SK-N-SH treated with all-trans-retinoic acid at 6 μM for 48 hours (cell line): ENCODE measurements around the gene SELPLG.

Source experiments
- ATAC-seq: fragments of 200-7000 bp; cut with Tn5 transposase; 3 replicates; pipeline ENCODE4 v1.9.1; 2020; ENCODE audit warnings: mild to moderate bottlenecking, moderate library complexity
- ARNTL ChIP-seq: fragments of 450-650 bp; formaldehyde crosslinking; IDR thresholded peaks from 2 replicates; pipeline ENCODE4 v1.5.0; 2020; ENCODE audit warnings: low read depth, mild to moderate bottlenecking, moderate library complexity, borderline replicate concordance
- BACH2 ChIP-seq: fragments of 250-450 bp; sonication (Bioruptor Pico); IDR thresholded peaks from 2 replicates; pipeline ENCODE4 v1.9.0; 2021; ENCODE audit warnings: mild to moderate bottlenecking, borderline replicate concordance
- CREB5 ChIP-seq: fragments of 250-450 bp; sonication (Bioruptor Pico); IDR thresholded peaks from 2 replicates; pipeline ENCODE4 v1.5.1; 2020; ENCODE audit warnings: low read depth, mild to moderate bottlenecking, moderate library complexity
- CSDC2 ChIP-seq: fragments of 250-450 bp; sonication (Bioruptor Pico); IDR thresholded peaks from 2 replicates; pipeline ENCODE4 v1.5.0; 2020; ENCODE audit warnings: mild to moderate bottlenecking, moderate library complexity
- ESRRG ChIP-seq: fragments of 250-450 bp; sonication (Bioruptor Pico); IDR thresholded peaks from 2 replicates; pipeline ENCODE4 v1.6.1; 2021; ENCODE audit warnings: mild to moderate bottlenecking
- GLIS3 ChIP-seq: fragments of 250-450 bp; sonication (Bioruptor Pico); IDR thresholded peaks from 2 replicates; pipeline ENCODE4 v1.5.0; 2020; ENCODE audit warnings: mild to moderate bottlenecking, moderate library complexity
- ISL1 ChIP-seq: fragments of 250-450 bp; sonication (Bioruptor Pico); IDR thresholded peaks from 2 replicates; pipeline ENCODE4 v2.1.2; 2022; ENCODE audit warnings: mild to moderate bottlenecking, moderate library complexity
- OSR1 ChIP-seq: fragments of 250-450 bp; sonication (Bioruptor Pico); IDR thresholded peaks from 2 replicates; pipeline ENCODE4 v1.8.0; 2022; ENCODE audit warnings: moderate library complexity, mild to moderate bottlenecking, inconsistent platforms
- POU6F1 ChIP-seq: fragments of 250-450 bp; sonication (Bioruptor Pico); IDR thresholded peaks from 2 replicates; pipeline ENCODE4 v1.8.0; 2021; ENCODE audit warnings: low read depth, mild to moderate bottlenecking, moderate library complexity, borderline replicate concordance
- PPARA ChIP-seq: fragments of 250-450 bp; sonication (Bioruptor Pico); IDR thresholded peaks from 2 replicates; pipeline ENCODE4 v1.5.0; 2020; ENCODE audit warnings: mild to moderate bottlenecking, borderline replicate concordance
- SNAI2 ChIP-seq: fragments of 250-450 bp; sonication (Bioruptor Pico); IDR thresholded peaks from 2 replicates; pipeline ENCODE4 v1.5.0; 2020; ENCODE audit warnings: mild to moderate bottlenecking, moderate library complexity
- TCF4 ChIP-seq: fragments of 250-450 bp; sonication (Bioruptor Pico); IDR thresholded peaks from 2 replicates; pipeline ENCODE4 v1.8.0; 2021; ENCODE audit warnings: mild to moderate bottlenecking, moderate library complexity, borderline replicate concordance
- TOX ChIP-seq: fragments of 250-450 bp; sonication (Bioruptor Pico); IDR thresholded peaks from 2 replicates; pipeline ENCODE4 v1.8.0; 2021; ENCODE audit warnings: mild to moderate bottlenecking, moderate library complexity, borderline replicate concordance
- ZFP3 ChIP-seq: fragments of 250-450 bp; sonication (Bioruptor Pico); IDR thresholded peaks from 2 replicates; pipeline ENCODE4 v1.5.0; 2020; ENCODE audit warnings: mild to moderate bottlenecking, moderate library complexity
- ZFP30 ChIP-seq: fragments of 450-650 bp; formaldehyde crosslinking; IDR thresholded peaks from 2 replicates; pipeline ENCODE4 v1.5.0; 2022; ENCODE audit warnings: mild to moderate bottlenecking, moderate library complexity
- ZNF70 ChIP-seq: fragments of 450-650 bp; formaldehyde crosslinking; IDR thresholded peaks from 2 replicates; pipeline ENCODE4 v1.5.0; 2020; ENCODE audit warnings: mild to moderate bottlenecking, moderate library complexity
- ZNF8 ChIP-seq: fragments of 450-650 bp; formaldehyde crosslinking; IDR thresholded peaks from 2 replicates; pipeline ENCODE4 v1.5.0; 2020; ENCODE audit warnings: mild to moderate bottlenecking, moderate library complexity
- TF ChIP-seq, protein P1 (sequence below): fragments of 250-450 bp; sonication (Bioruptor Pico); IDR thresholded peaks from 2 replicates; pipeline ENCODE4 v1.5.0; 2020; ENCODE audit warnings: mild to moderate bottlenecking, moderate library complexity
- TF ChIP-seq, protein P2 (sequence below): fragments of 250-450 bp; sonication (Bioruptor Pico); IDR thresholded peaks from 2 replicates; pipeline ENCODE4 v1.5.1; 2021; ENCODE audit warnings: mild to moderate bottlenecking, moderate library complexity

Gene SELPLG

DNA sequence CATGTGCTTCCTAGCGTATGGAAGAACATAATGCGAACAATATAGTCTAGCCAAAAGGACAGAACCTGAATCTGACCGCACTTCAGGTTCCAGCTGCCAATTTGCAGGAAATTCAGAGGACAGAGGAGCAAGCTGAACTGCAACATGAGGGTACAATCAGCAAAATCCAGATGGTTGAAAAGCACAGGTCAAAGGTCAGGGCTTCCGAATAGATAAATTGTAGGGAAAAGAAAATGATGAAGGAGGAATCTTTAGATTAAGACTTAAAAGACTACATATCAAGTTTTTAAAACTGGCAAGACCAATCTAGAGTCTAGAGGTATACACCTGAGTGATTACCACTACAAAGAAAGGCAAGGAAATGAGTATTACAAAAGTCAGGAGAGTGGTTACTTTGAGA is 42.1 kb upstream of the SELPLG start:
- ATAC-seq = no peak
- TF ChIP-seq ESRRG (CRISPR knock-in tag) (no peak), ARNTL (CRISPR knock-in tag) (no peak), PPARA (CRISPR knock-in tag) (no peak), TCF4 (CRISPR knock-in tag) (no peak)
- TF ChIP-seq, protein P1, sequence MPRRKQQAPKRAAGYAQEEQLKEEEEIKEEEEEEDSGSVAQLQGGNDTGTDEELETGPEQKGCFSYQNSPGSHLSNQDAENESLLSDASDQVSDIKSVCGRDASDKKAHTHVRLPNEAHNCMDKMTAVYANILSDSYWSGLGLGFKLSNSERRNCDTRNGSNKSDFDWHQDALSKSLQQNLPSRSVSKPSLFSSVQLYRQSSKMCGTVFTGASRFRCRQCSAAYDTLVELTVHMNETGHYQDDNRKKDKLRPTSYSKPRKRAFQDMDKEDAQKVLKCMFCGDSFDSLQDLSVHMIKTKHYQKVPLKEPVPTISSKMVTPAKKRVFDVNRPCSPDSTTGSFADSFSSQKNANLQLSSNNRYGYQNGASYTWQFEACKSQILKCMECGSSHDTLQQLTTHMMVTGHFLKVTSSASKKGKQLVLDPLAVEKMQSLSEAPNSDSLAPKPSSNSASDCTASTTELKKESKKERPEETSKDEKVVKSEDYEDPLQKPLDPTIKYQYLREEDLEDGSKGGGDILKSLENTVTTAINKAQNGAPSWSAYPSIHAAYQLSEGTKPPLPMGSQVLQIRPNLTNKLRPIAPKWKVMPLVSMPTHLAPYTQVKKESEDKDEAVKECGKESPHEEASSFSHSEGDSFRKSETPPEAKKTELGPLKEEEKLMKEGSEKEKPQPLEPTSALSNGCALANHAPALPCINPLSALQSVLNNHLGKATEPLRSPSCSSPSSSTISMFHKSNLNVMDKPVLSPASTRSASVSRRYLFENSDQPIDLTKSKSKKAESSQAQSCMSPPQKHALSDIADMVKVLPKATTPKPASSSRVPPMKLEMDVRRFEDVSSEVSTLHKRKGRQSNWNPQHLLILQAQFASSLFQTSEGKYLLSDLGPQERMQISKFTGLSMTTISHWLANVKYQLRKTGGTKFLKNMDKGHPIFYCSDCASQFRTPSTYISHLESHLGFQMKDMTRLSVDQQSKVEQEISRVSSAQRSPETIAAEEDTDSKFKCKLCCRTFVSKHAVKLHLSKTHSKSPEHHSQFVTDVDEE (CRISPR knock-in tag) = no peak
- TF ChIP-seq, all 23 proteins: peak for 0

- no peak for ATAC-seq
- TF ChIP-seq CREB5 (CRISPR knock-in tag) = no peak
- TF ChIP-seq TOX (CRISPR knock-in tag) = no peak
- TF ChIP-seq GLIS3 (CRISPR knock-in tag) = no peak
- TF ChIP-seq CSDC2 = no peak
- no peak for TF ChIP-seq ZFP3 (CRISPR knock-in tag)
- TF ChIP-seq, protein P2, sequence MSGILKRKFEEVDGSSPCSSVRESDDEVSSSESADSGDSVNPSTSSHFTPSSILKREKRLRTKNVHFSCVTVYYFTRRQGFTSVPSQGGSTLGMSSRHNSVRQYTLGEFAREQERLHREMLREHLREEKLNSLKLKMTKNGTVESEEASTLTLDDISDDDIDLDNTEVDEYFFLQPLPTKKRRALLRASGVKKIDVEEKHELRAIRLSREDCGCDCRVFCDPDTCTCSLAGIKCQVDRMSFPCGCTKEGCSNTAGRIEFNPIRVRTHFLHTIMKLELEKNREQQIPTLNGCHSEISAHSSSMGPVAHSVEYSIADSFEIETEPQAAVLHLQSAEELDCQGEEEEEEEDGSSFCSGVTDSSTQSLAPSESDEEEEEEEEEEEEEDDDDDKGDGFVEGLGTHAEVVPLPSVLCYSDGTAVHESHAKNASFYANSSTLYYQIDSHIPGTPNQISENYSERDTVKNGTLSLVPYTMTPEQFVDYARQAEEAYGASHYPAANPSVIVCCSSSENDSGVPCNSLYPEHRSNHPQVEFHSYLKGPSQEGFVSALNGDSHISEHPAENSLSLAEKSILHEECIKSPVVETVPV (CRISPR knock-in tag) = no peak
- TF ChIP-seq POU6F1 (CRISPR knock-in tag) = no peak
- TF ChIP-seq ZFP30 (CRISPR knock-in tag) = no peak
- no peak for TF ChIP-seq BACH2
- TF ChIP-seq ESRRG (CRISPR knock-in tag) = no peak
- TF ChIP-seq OSR1 (CRISPR knock-in tag) = no peak
Observed at GRCh38 chr12:108672054-108672453, 38.4 kb upstream of the SELPLG start.

- TF ChIP-seq SNAI2 (CRISPR knock-in tag) (no peak), POU6F1 (CRISPR knock-in tag) (no peak), ESRRG (CRISPR knock-in tag) (no peak), ZNF70 (no peak)
- ATAC-seq = no peak
Observed at GRCh38 chr12:108671110-108671509, 37.4 kb upstream of the SELPLG start.

- ATAC-seq = no peak
- TF ChIP-seq OSR1 (CRISPR knock-in tag) (no peak), ISL1 (CRISPR knock-in tag) (no peak), ZFP30 (CRISPR knock-in tag) (no peak), ZNF8 (no peak), ZNF70 (no peak), SNAI2 (CRISPR knock-in tag) (no peak), ZFP3 (CRISPR knock-in tag) (no peak), CREB5 (CRISPR knock-in tag) (no peak), TOX (CRISPR knock-in tag) (no peak)
- TF ChIP-seq, protein P2 (CRISPR knock-in tag) = no peak
Observed at GRCh38 chr12:108670066-108670631, 36.5 kb upstream of the SELPLG start.
